HepG2 (cell line): ENCODE data around the gene TBCD. TPM values are rescaled to one million over a fixed set of nuclear protein-coding genes. Genes with fewer than 3 reads are reported as not detected.
A peak's percentile ranks its signal among the peaks of the same experiment; 100 is the strongest.

Experiments
- ATAC-seq: fragments of 200-7000 bp; cut with Tn5 transposase; 3 replicates; pipeline ENCODE4 v1.9.1; 2020; ENCODE audit warnings: mild to moderate bottlenecking, moderate library complexity
- BruUV-seq: library from RNA; stranded (reverse); fragments of 400-500 nt; replicated peaks from 2 replicates; lab custom pipeline; 2021; lab: Mats Ljungman, UMichigan
- CTCF ChIA-PET: fragments of 300-600 bp; formaldehyde crosslinking; extraction: SDS; loops from one replicate; lab custom pipeline; 2021; ENCODE audit warnings: low total read pairs, inconsistent platforms, low intra/inter-chr PET ratio; lab: Yijun Ruan, JAX
- POLR2A ChIA-PET: fragments of 350-600 bp; sonication (Branson Sonifier 250); formaldehyde crosslinking; loops from one replicate; lab custom pipeline; 2020; ENCODE audit warnings: antibody characterized with exemption, inconsistent platforms; lab: Yijun Ruan, JAX
- DNase-seq: peaks from one replicate; pipeline ENCODE4 v3.0.0-alpha.2; 2015; ENCODE audit warnings: low spot score
- FAIRE-seq: peaks from 3 replicates; lab custom pipeline; 2011; peaks lifted over from hg19 to GRCh38; lab: Jason Lieb, UNC
- H2AFZ ChIP-seq: one replicate; pipeline ENCODE4 v1.6.1; 2011; ENCODE audit warnings: low read length, inconsistent platforms
- H3K27ac ChIP-seq: fragments of 300-600 bp; 3 replicates; pipeline ENCODE4 v1.8.0; 2011; ENCODE audit warnings: mixed run types, mild to moderate bottlenecking, mixed read lengths, low read length, inconsistent platforms; ENCODE audit not compliant: insufficient read depth; ENCODE audit errors: extremely low read length
- H3K27me3 ChIP-seq, 2 experiments: fragments of 200-600 bp in 1 of 2; 2 replicates in 1 of 2; 3 replicates in 1 of 2; pipeline versions ENCODE4 v1.6.0 to v1.8.0; 2011; ENCODE audit warnings: low read length in 2 of 2, mild to moderate bottlenecking in 2 of 2, moderate library complexity in 2 of 2, inconsistent platforms in 1 of 2; ENCODE audit not compliant: insufficient read depth in 2 of 2, control insufficient read depth in 1 of 2
- H3K36me3 ChIP-seq, 2 experiments: fragments of 200-600 bp in 1 of 2; replicated peaks in 1 of 2; 2 replicates in 1 of 2; 3 replicates in 1 of 2; pipeline versions ENCODE4 v1.5.1 to v1.8.0; 2011; ENCODE audit warnings: low read length in 2 of 2, inconsistent platforms in 1 of 2; ENCODE audit not compliant: insufficient read depth in 2 of 2, control insufficient read depth in 1 of 2
- H3K4me1 ChIP-seq: 2 replicates; pipeline ENCODE4 v1.5.1; 2012; ENCODE audit warnings: low read length, inconsistent platforms; ENCODE audit not compliant: insufficient read depth
- H3K4me2 ChIP-seq: 2 replicates; pipeline ENCODE4 v1.6.0; 2011; ENCODE audit warnings: low read depth, low read length, inconsistent platforms
- H3K4me3 ChIP-seq, 3 experiments: fragments of 200-600 bp in 1 of 3; sonication (generic), shearing (Covaris generic) in 1 of 3; replicated peaks in 1 of 3; 2 replicates each; pipeline ENCODE4 v1.5.1; 2011 to 2016; ENCODE audit warnings: low read length in 3 of 3, inconsistent platforms in 2 of 3, low read depth in 2 of 3, mild to moderate bottlenecking in 2 of 3, control low read depth in 1 of 3, mixed read lengths in 1 of 3; ENCODE audit not compliant: insufficient read depth in 1 of 3
- H3K79me2 ChIP-seq: one replicate; pipeline ENCODE4 v1.6.1; 2011; ENCODE audit warnings: low read length, inconsistent platforms; ENCODE audit not compliant: insufficient read depth
- H3K9ac ChIP-seq: 2 replicates; pipeline ENCODE4 v1.6.0; 2011; ENCODE audit warnings: mild to moderate bottlenecking, low read depth, low read length, inconsistent platforms; ENCODE audit not compliant: insufficient read depth
- H3K9me3 ChIP-seq: 2 replicates; pipeline ENCODE4 v1.5.1; 2012; ENCODE audit warnings: mild to moderate bottlenecking, low read length
- H4K20me1 ChIP-seq: 2 replicates; pipeline ENCODE4 v1.6.0; 2011; ENCODE audit warnings: inconsistent platforms, mild to moderate bottlenecking, low read length, moderate library complexity; ENCODE audit not compliant: insufficient read depth
- ARNTL ChIP-seq: sonication (generic); formaldehyde crosslinking; IDR thresholded peaks from 2 replicates; pipeline ENCODE4 v1.4.0; 2020; ENCODE audit warnings: mild to moderate bottlenecking, missing genetic modification reagents
- CHD2 ChIP-seq: IDR thresholded peaks from 2 replicates; pipeline ENCODE4 v1.6.1; 2011; ENCODE audit warnings: low read depth, low read length, improper control_type of control experiment
- DNMT1 ChIP-seq: sonication (generic); formaldehyde crosslinking; IDR thresholded peaks from 2 replicates; pipeline ENCODE4 v1.5.1; 2020; ENCODE audit warnings: mild to moderate bottlenecking, missing genetic modification reagents
- HDAC1 ChIP-seq: sonication (generic); formaldehyde crosslinking; IDR thresholded peaks from 2 replicates; pipeline ENCODE4 v1.5.1; 2020; ENCODE audit warnings: mild to moderate bottlenecking, missing genetic modification reagents
- HNRNPUL1 ChIP-seq: fragments of 200-400 bp; formaldehyde crosslinking; IDR thresholded peaks from 2 replicates; pipeline ENCODE4 v1.6.1; 2017; ENCODE audit warnings: low read depth, mild to moderate bottlenecking, low read length, moderate library complexity
- HOXA7 ChIP-seq: sonication (generic); formaldehyde crosslinking; IDR thresholded peaks from 2 replicates; pipeline ENCODE4 v1.8.1; 2022; ENCODE audit warnings: mild to moderate bottlenecking, missing genetic modification reagents, moderate library complexity
- NR2F6 ChIP-seq, 2 experiments: IDR thresholded peaks; 2 replicates each; pipeline ENCODE4 v1.6.1; 2016; ENCODE audit warnings: antibody characterized with exemption in 1 of 2, mild to moderate bottlenecking in 1 of 2
- PBX3 ChIP-seq: sonication (generic); formaldehyde crosslinking; IDR thresholded peaks from 2 replicates; pipeline ENCODE4 v1.8.1; 2023; ENCODE audit warnings: missing genetic modification reagents, inconsistent platforms, borderline replicate concordance
- POLR2A ChIP-seq, 2 experiments: IDR thresholded peaks; 2 replicates each; pipeline ENCODE4 v1.6.1; 2011; ENCODE audit warnings: low read depth in 2 of 2, low read length in 2 of 2, mild to moderate bottlenecking in 1 of 2, moderate library complexity in 1 of 2; ENCODE audit not compliant: insufficient read depth in 1 of 2
- RBM39 ChIP-seq: fragments of 200-400 bp; formaldehyde crosslinking; IDR thresholded peaks from one replicate; pipeline ENCODE4 v1.6.1; 2018; ENCODE audit warnings: antibody characterized with exemption, mild to moderate bottlenecking, low read depth, low read length; ENCODE audit not compliant: poor library complexity, severe bottlenecking
- STAT5B ChIP-seq: sonication (generic); formaldehyde crosslinking; IDR thresholded peaks from 2 replicates; pipeline ENCODE4 v1.4.0; 2020; ENCODE audit warnings: missing genetic modification reagents
- TBL1XR1 ChIP-seq: fragments of 150-350 bp; IDR thresholded peaks from 2 replicates; pipeline ENCODE4 v1.6.1; 2014; ENCODE audit warnings: borderline replicate concordance, low read length; ENCODE audit not compliant: partially characterized antibody
- TBX2 ChIP-seq: sonication (generic); formaldehyde crosslinking; IDR thresholded peaks from 2 replicates; pipeline ENCODE4 v1.5.0; 2020; ENCODE audit warnings: missing genetic modification reagents, mild to moderate bottlenecking, borderline replicate concordance
- THRA ChIP-seq: sonication (generic); formaldehyde crosslinking; IDR thresholded peaks from 2 replicates; pipeline ENCODE4 v1.4.0; 2020; ENCODE audit warnings: missing genetic modification reagents, borderline replicate concordance
- U2AF1 ChIP-seq: fragments of 200-400 bp; formaldehyde crosslinking; optimal IDR thresholded peaks from 2 replicates; pipeline ENCODE3; 2017; ENCODE audit warnings: mild to moderate bottlenecking, low read depth, low read length
- ZNF292 ChIP-seq: sonication (generic); formaldehyde crosslinking; IDR thresholded peaks from 2 replicates; pipeline ENCODE4 v1.8.1; 2022; ENCODE audit warnings: mild to moderate bottlenecking, low read depth, missing genetic modification reagents, borderline replicate concordance
- ZNF33B ChIP-seq: sonication (generic); formaldehyde crosslinking; IDR thresholded peaks from 2 replicates; pipeline ENCODE4 v1.5.1; 2020; ENCODE audit warnings: mild to moderate bottlenecking, missing genetic modification reagents
- ZNF543 ChIP-seq: sonication (generic); formaldehyde crosslinking; IDR thresholded peaks from 2 replicates; pipeline ENCODE4 v1.4.0; 2020; ENCODE audit warnings: mild to moderate bottlenecking, missing genetic modification reagents
- ZNF737 ChIP-seq: sonication (generic); formaldehyde crosslinking; IDR thresholded peaks from 2 replicates; pipeline ENCODE4 v1.5.0; 2020; ENCODE audit warnings: missing genetic modification reagents, mild to moderate bottlenecking, borderline replicate concordance
- ZNF75D ChIP-seq: sonication (generic); formaldehyde crosslinking; IDR thresholded peaks from 2 replicates; pipeline ENCODE4 v1.8.1; 2023; ENCODE audit warnings: missing genetic modification reagents, mild to moderate bottlenecking, borderline replicate concordance
- ZNF83 ChIP-seq: sonication (generic); formaldehyde crosslinking; IDR thresholded peaks from 2 replicates; pipeline ENCODE4 v1.4.0; 2020; ENCODE audit warnings: missing genetic modification reagents, mild to moderate bottlenecking, borderline replicate concordance
- WGBS: methylation state at CpG from one replicate; pipeline ENCODE4 v1.1.6; 2017; ENCODE audit warnings: low lambda C conversion rate; 5-methylcytosine and 5-hydroxymethylcytosine counted together
- in situ Hi-C: cut with HindIII; loops from 2 replicates; pipeline ENCODE4 v1.10.0; 2017; ENCODE audit warnings: low pct_unique_long_range_greater_than_20kb; ENCODE audit not compliant: extremely low pct_ligation_motif_present
- intact Hi-C: fragments of 100-400 bp; cut with micrococcal nuclease; formaldehyde crosslinking; loops from one replicate; pipeline ENCODE4 v1.10.0; 2022; ENCODE audit not compliant: unreplicated experiment
- polyA plus RNA-seq, 8 experiments: library from polyadenylated mRNA; depleted of rRNA in 3 of 8; stranded (reverse) in 7 of 8; unstranded in 1 of 8; fragments of >200 nt; fragmentation: Illumina TruSeq in 4 of 8; extraction: Trizol in 4 of 8; gene quantifications; 2 replicates each; pipeline versions ENCODE4 v1.2.1 to v1.2.3, GENCODE V29; 2011 to 2016; ENCODE audit warnings: low read depth in 4 of 8, missing spikeins in 1 of 8, mixed read lengths in 1 of 8; ENCODE audit not compliant: insufficient read depth in 1 of 8
- total RNA-seq, 5 experiments: library from RNA; depleted of rRNA; stranded (reverse); fragments of >200 nt; fragmentation: Illumina TruSeq; extraction: Trizol; gene quantifications; 2 replicates each; pipeline ENCODE4 v1.2.3, GENCODE V29; 2016; ENCODE audit warnings: low read depth in 1 of 5

The TBCD gene
- total and polyA plus RNA-seq, 2 of the 13 experiments (the other 11 are each of a cell fraction or from before 2014, with no cell fraction given): 33.9 to 54.8 TPM

GRCh38 chr17:82737967-82738877 is 13.6 kb upstream of the TBCD start:
- Histone ChIP-seq H3K4me1 (peaks cover 66% of the 10 kb centered on the region), H3K9ac (peak overlapping the region; percentile 59), H3K27ac (peak overlapping the region; percentile 73), H2AFZ (no peak overlapping the region), H4K20me1 (no peaks in the 10 kb centered on the region), H3K4me3 (peak overlapping the region in 1 of 3 experiments; percentile 39; a peak in 2 of 6 replicates), H3K27me3 (no peaks in the 10 kb centered on the region), H3K79me2 (peaks cover 18% of the 10 kb centered on the region), H3K4me2 (peak overlapping the region; percentile 68), H3K36me3 (peaks cover 18 to 31% of the 10 kb centered on the region in 2 experiments), H3K9me3 (peaks cover 24% of the 10 kb centered on the region)
- BruUV-seq: TSS peak; percentile 7
- DNase-seq (peak; percentile 98), FAIRE-seq (peak; percentile 93), ATAC-seq (peak; percentile 87)
- 9% methylated on average over 19 of the region's 26 CpGs for WGBS
- intact Hi-C loops (loop anchor here (1.0 to 2.0 kb wide), 4 partner anchors 14 to 37 kb away; partner anchors contain the start of gene TBCD), in situ Hi-C loops (no loop called here)
- ChIA-PET CTCF (interaction anchor here (0.8 kb wide), 1 partner anchor 29 kb away, joined by 4 read pairs; no protein-coding TSS in a partner anchor), POLR2A (interaction anchor here (0.6 to 1.9 kb wide), 11 partner anchors 9 to 169 kb away, joined by 3 to 25 read pairs (median 4); partner anchors contain the start of gene FN3KRP)
- peak; percentile 89 for TF ChIP-seq NR2F6 (IDR thresholded peaks at IDR 0.05)
- peak; percentile 97 for TF ChIP-seq NR2F6 (CRISPR knock-in tag; IDR thresholded peaks at IDR 0.05)
- TF ChIP-seq TBX2 (CRISPR knock-in tag): peak; percentile 98
- no peak for TF ChIP-seq U2AF1
- TF ChIP-seq TBL1XR1: peak; percentile 27
- TF ChIP-seq ZNF75D (CRISPR knock-in tag): no peak
- peak; percentile 93; the same call in 1 of the 2 replicates for TF ChIP-seq HOXA7 (CRISPR knock-in tag)
- peak; percentile 88; the same call in 1 of the 2 replicates for TF ChIP-seq STAT5B (CRISPR knock-in tag)
- TF ChIP-seq ZNF543 (CRISPR knock-in tag): peak; percentile 99
- TF ChIP-seq PBX3: peak; percentile 70; the same call in 1 of the 2 replicates
- TF ChIP-seq CHD2: no peak
- peak; percentile 25; the same call in 1 of the 2 replicates for TF ChIP-seq DNMT1
- TF ChIP-seq HNRNPUL1: no peak
- TF ChIP-seq HDAC1 (CRISPR knock-in tag): peak; percentile 100
- TF ChIP-seq POLR2A (IDR thresholded peaks at IDR 0.05; ENCODE audit: insufficient read depth in 1 of 2, low read depth in 2 of 2, low read length in 2 of 2): peak in 1 of 2 experiments; percentile 49; a peak in 1 of 4 replicates
- TF ChIP-seq RBM39: peak; percentile 96
- peak; percentile 93; the same call in 1 of the 2 replicates for TF ChIP-seq ZNF737
- peak; percentile 99 for TF ChIP-seq ARNTL
- TF ChIP-seq THRA (CRISPR knock-in tag): peak; percentile 91
- peak; percentile 96 for TF ChIP-seq ZNF83 (CRISPR knock-in tag)
- peak; percentile 100 for TF ChIP-seq ZNF292 (CRISPR knock-in tag)
- TF ChIP-seq ZNF33B (CRISPR knock-in tag): peak; percentile 100
